ENCODE data around the gene ZNG1F.
"Not testable (repeated sequence)": the region's sequence is repeated elsewhere in the genome, so short reads cannot be mapped to it uniquely, and the experiment has no call there.

GRCh38 chr9:41234811-41235805 lies 46.0 kb upstream of the ZNG1F start:
- not testable (repeated sequence) for TF ChIP-seq POLR2A (IDR thresholded peaks at IDR 0.05; ENCODE audit: insufficient read depth in 1 of 2, low read depth in 2 of 2, low read length in 2 of 2); ZNF251 (CRISPR knock-in tag; IDR thresholded peaks at IDR 0.05); ARNTL (CRISPR knock-in tag; IDR thresholded peaks at IDR 0.05); YY1 (IDR thresholded peaks at IDR 0.05; ENCODE audit: insufficient read depth, insufficient replicate concordance, low read depth, low read length); SMAD1 (CRISPR knock-in tag; IDR thresholded peaks at IDR 0.05; ENCODE audit: borderline replicate concordance, low read depth); TCF7 (IDR thresholded peaks at IDR 0.05; ENCODE audit: low read depth); FOXK2 (IDR thresholded peaks at IDR 0.05); PHF8 (CRISPR knock-in tag; IDR thresholded peaks at IDR 0.05); POLR2AphosphoS5 (IDR thresholded peaks at IDR 0.05; ENCODE audit: low read depth, low read length)

All from HepG2 (cell line).